MM.1S (cell line): ENCODE measurements around the gene FILIP1.

Source experiments
- EZH2 ChIP-seq: fragments of 300-600 bp; sonication (generic); optimal IDR thresholded peaks from 2 replicates; pipeline ENCODE3; 2017; ENCODE audit warnings: low read depth, mild to moderate bottlenecking, antibody characterized with exemption, low read length, mixed read lengths
- TF ChIP-seq, protein P1 (sequence below): fragments of 300-600 bp; sonication (generic); IDR thresholded peaks from 2 replicates; pipeline ENCODE4 v1.5.1; 2016; ENCODE audit warnings: antibody characterized with exemption, low read length, mixed read lengths

DNA sequence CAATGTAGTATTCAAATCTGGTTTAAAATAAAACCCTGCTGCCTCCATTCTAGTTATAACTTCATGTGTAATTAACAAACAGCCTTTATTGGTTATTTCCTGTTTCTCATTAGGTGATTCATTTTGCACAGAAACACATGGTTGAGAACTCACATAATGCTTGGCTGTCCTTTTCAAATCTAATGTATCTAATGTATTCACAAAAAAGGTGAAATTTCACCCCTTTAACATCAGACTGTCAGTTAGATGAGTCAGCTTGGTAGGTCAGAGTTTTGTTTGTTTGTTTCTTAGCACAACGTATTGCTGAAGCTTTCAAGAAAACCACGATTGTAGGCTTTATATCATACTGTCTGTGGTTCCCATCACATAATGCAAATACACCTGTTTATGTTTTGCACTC is 130.3 kb downstream of the FILIP1 start:
- TF ChIP-seq EZH2, result no peak
- TF ChIP-seq, protein P1, sequence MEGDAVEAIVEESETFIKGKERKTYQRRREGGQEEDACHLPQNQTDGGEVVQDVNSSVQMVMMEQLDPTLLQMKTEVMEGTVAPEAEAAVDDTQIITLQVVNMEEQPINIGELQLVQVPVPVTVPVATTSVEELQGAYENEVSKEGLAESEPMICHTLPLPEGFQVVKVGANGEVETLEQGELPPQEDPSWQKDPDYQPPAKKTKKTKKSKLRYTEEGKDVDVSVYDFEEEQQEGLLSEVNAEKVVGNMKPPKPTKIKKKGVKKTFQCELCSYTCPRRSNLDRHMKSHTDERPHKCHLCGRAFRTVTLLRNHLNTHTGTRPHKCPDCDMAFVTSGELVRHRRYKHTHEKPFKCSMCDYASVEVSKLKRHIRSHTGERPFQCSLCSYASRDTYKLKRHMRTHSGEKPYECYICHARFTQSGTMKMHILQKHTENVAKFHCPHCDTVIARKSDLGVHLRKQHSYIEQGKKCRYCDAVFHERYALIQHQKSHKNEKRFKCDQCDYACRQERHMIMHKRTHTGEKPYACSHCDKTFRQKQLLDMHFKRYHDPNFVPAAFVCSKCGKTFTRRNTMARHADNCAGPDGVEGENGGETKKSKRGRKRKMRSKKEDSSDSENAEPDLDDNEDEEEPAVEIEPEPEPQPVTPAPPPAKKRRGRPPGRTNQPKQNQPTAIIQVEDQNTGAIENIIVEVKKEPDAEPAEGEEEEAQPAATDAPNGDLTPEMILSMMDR, result no peak
